ENCODE results near the gene SPC24. TPM values are rescaled to one million over a fixed set of nuclear protein-coding genes. Genes with fewer than 3 reads are reported as not detected.
A peak's percentile ranks its signal among the peaks of the same experiment; 100 is the strongest.
"Not testable (repeated sequence)": the region's sequence is repeated elsewhere in the genome, so short reads cannot be mapped to it uniquely, and the experiment has no call there.

SPC24 gene
- total and polyA plus RNA-seq, 9 donors, result 10.8 to 18.7 (median 15.1) TPM

DNA sequence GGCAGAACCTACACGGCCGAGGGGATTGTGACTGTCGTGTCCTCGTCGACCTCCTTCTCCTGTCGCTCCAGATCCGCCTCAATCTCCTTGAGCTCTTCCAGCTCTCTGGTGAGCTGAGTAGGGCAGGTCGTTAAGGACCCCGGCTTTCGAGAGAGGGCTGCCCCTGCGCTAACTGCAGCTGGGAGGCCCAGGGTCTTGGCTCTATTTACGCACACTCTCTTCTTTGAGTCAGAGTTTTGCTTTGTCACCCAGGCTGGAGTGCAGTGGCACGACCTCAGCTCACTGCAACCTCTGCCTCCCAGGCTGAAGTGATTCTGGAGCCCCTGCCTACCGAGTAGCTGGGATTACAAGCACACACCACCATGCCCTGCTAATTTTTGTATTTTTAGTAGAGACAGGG, 7.6 kb downstream of the SPC24 start:
- H3K27ac ChIP-seq (ENCODE audit: low read length), result no peak overlapping the region
- no peaks in the 10 kb centered on the region for H3K27me3 ChIP-seq (ENCODE audit: control insufficient read depth, insufficient read depth, low read length)
- H3K4me1 ChIP-seq (ENCODE audit: control insufficient read depth, insufficient read depth, low read length), result peaks cover 41% of the 10 kb centered on the region
- 86% methylated on average over 13 of the region's 14 CpGs for WGBS (ENCODE audit: insufficient coverage)
- no peak overlapping the region for H3K4me3 ChIP-seq (ENCODE audit: low read length)
- H3K9me3 ChIP-seq (replicated peaks; ENCODE audit: control insufficient read depth, low read depth, low read length), result no peaks in the 10 kb centered on the region
- H3K36me3 ChIP-seq (ENCODE audit: control insufficient read depth, insufficient read depth, low read length), result peaks cover 24% of the 10 kb centered on the region
- DNase-seq, result peak; percentile 2

DNA sequence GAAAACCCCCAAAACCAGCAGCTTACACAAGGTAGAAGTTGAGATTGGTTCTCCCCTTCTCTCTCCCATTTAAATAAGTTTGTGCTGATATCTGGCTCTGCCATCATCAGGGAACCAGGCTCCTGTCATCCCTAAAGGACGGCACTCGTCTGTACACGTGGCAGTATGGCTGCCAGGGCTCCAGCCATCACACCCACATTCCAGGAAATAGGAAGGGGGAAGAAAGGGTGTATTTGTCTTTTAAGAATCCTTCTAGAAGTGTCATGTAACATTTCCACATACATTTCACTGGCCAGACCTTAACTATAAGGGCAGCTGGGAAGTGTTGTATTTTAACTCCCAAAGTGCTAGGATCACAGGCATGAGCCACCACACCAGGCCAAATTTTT, 10.1 kb downstream of the SPC24 start:
- no CpG with 5 or more reads among the region's 3 CpGs for WGBS (ENCODE audit: insufficient coverage)
- Histone ChIP-seq H3K9me3 (replicated peaks; ENCODE audit: control insufficient read depth, low read depth, low read length) (no peaks in the 10 kb centered on the region), H3K27me3 (ENCODE audit: control insufficient read depth, insufficient read depth, low read length) (no peaks in the 10 kb centered on the region), H3K4me3 (ENCODE audit: low read length) (no peak overlapping the region), H3K4me1 (ENCODE audit: control insufficient read depth, insufficient read depth, low read length) (peaks cover 44% of the 10 kb centered on the region), H3K27ac (ENCODE audit: low read length) (peak overlapping the region; percentile 43), H3K36me3 (ENCODE audit: control insufficient read depth, insufficient read depth, low read length) (peaks cover 20% of the 10 kb centered on the region)
- no peak for DNase-seq

- 15% methylated on average over 14 of the region's 22 CpGs for WGBS (ENCODE audit: insufficient coverage)
- H3K4me1 ChIP-seq (ENCODE audit: control insufficient read depth, insufficient read depth, low read length), result peaks cover 63% of the 10 kb centered on the region
Observed at GRCh38 chr19:11142528-11143171, 12.9 kb downstream of the SPC24 start.

DNA sequence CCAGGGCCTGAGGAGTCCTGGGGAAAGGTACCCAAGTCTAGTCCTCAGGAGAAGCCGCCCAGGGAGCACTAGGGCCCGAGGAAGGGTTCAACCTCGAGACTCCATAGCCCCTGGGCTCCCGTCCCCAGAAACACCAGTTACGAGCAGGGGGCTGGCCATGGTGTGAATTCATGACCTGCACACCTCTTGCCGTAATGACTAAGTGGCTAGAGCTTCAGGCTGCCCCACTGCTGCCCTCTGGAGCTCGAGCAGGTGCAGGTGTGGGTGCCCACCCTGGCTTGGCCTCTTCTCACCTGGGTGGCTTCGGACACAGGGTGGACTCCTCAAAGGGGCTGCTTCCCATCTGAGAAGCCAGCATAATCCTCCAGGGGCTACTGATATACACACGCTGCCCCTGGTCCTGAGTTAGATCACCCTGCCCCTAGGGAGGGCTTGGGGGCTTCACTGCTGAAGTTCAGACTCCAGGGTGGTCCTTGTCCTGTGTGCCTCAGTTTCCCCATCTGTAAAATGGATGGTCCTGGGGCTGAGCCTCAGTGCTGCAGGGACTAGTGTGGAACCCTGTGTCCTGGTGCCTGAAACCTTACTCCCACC, 13.6 kb downstream of the SPC24 start:
- no peak for DNase-seq
- Histone ChIP-seq H3K4me3 (ENCODE audit: low read length) (no peak overlapping the region), H3K36me3 (ENCODE audit: control insufficient read depth, insufficient read depth, low read length) (peaks cover 10% of the 10 kb centered on the region), H3K27ac (ENCODE audit: low read length) (peak overlapping the region; percentile 99), H3K9me3 (replicated peaks; ENCODE audit: control insufficient read depth, low read depth, low read length) (no peaks in the 10 kb centered on the region), H3K4me1 (ENCODE audit: control insufficient read depth, insufficient read depth, low read length) (peaks cover 69% of the 10 kb centered on the region), H3K27me3 (ENCODE audit: control insufficient read depth, insufficient read depth, low read length) (no peaks in the 10 kb centered on the region)
- 40% methylated on average over 9 of the region's 9 CpGs for WGBS (ENCODE audit: insufficient coverage)

More at GRCh38 chr19:11142528-11143171, 12.9 kb downstream of the SPC24 start:
- Histone ChIP-seq H3K27me3 (ENCODE audit: control insufficient read depth, insufficient read depth, low read length) (no peaks in the 10 kb centered on the region), H3K27ac (ENCODE audit: low read length) (peak overlapping the region; percentile 99), H3K9me3 (replicated peaks; ENCODE audit: control insufficient read depth, low read depth, low read length) (no peaks in the 10 kb centered on the region), H3K4me3 (ENCODE audit: low read length) (peak overlapping the region; percentile 24), H3K36me3 (ENCODE audit: control insufficient read depth, insufficient read depth, low read length) (peaks cover 12% of the 10 kb centered on the region)
- DNase-seq, result peak; percentile 95

GRCh38 chr19:11140896-11141295, 14.7 kb downstream of the SPC24 start:
- peaks cover 7% of the 10 kb centered on the region for H3K36me3 ChIP-seq (ENCODE audit: control insufficient read depth, insufficient read depth, low read length)
- H3K27me3 ChIP-seq (ENCODE audit: control insufficient read depth, insufficient read depth, low read length), result no peaks in the 10 kb centered on the region
- no peak overlapping the region for H3K27ac ChIP-seq (ENCODE audit: low read length)
- H3K4me3 ChIP-seq (ENCODE audit: low read length), result no peak overlapping the region
- peaks cover 69% of the 10 kb centered on the region for H3K4me1 ChIP-seq (ENCODE audit: control insufficient read depth, insufficient read depth, low read length)
- 90% methylated on average over 2 of the region's 9 CpGs for WGBS (ENCODE audit: insufficient coverage)
- no peak for DNase-seq
- no peaks in the 10 kb centered on the region for H3K9me3 ChIP-seq (replicated peaks; ENCODE audit: control insufficient read depth, low read depth, low read length)

- Histone ChIP-seq H3K27ac (ENCODE audit: low read length) (peak overlapping the region; percentile 96), H3K4me1 (ENCODE audit: control insufficient read depth, insufficient read depth, low read length) (peaks cover 66% of the 10 kb centered on the region)
- H3K36me3 ChIP-seq (ENCODE audit: control insufficient read depth, insufficient read depth, low read length); H3K27me3 ChIP-seq (ENCODE audit: control insufficient read depth, insufficient read depth, low read length); H3K4me3 ChIP-seq (ENCODE audit: low read length); H3K9me3 ChIP-seq (replicated peaks; ENCODE audit: control insufficient read depth, low read depth, low read length); DNase-seq: not testable (repeated sequence)
- WGBS (ENCODE audit: insufficient coverage), result 74% methylated on average over 6 of the region's 10 CpGs
Observed at GRCh38 chr19:11140023-11140538, 15.5 kb downstream of the SPC24 start.

DNA sequence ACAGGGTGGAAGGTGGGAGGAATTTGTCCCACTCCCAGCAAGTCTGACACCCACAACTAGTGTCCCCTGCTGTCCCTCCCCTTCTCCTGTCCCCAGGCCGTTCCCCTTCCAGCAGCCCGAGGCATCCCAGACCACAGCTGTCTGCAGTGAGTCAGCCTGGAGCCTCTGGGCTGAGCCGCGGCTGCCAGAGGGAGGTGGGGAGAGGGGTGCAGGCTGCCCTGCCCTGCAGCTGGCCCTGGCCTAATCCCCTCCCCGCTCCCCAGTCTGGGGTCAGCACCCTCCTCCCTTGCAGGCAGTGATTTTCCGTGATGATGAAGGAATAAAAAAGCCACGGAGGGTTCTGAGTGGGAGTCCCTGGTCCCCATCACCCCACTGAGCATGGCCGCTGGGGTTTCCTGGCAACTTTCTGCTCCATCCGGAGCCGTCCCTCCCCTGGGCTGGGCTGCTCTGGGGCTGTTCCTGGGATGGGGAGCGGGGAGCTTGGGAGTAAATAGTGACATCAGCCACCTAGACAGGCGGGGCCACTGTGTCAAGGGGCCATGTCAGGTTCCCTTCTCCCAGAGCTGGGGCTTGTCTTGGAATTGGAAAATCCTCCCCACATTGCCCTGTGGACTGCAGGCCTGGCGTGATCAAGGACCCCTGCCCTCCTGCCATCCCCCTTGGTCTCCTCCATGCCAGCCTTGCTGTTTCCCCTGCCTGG, 16.8 kb downstream of the SPC24 start:
- peak overlapping the region; percentile 96 for H3K27ac ChIP-seq (ENCODE audit: low read length)
- peaks cover 54% of the 10 kb centered on the region for H3K4me1 ChIP-seq (ENCODE audit: control insufficient read depth, insufficient read depth, low read length)
- H3K27me3 ChIP-seq (ENCODE audit: control insufficient read depth, insufficient read depth, low read length), result no peaks in the 10 kb centered on the region
- 44% methylated on average over 2 of the region's 13 CpGs for WGBS (ENCODE audit: insufficient coverage)
- no peaks in the 10 kb centered on the region for H3K9me3 ChIP-seq (replicated peaks; ENCODE audit: control insufficient read depth, low read depth, low read length)
- H3K36me3 ChIP-seq (ENCODE audit: control insufficient read depth, insufficient read depth, low read length), result no peaks in the 10 kb centered on the region
- DNase-seq, result peak; percentile 94
- no peak overlapping the region for H3K4me3 ChIP-seq (ENCODE audit: low read length)

GRCh38 chr19:11137542-11138384, 17.8 kb downstream of the SPC24 start:
- Histone ChIP-seq H3K36me3 (ENCODE audit: control insufficient read depth, insufficient read depth, low read length) (peaks cover 3% of the 10 kb centered on the region), H3K27ac (ENCODE audit: low read length) (peak overlapping the region; percentile 96), H3K9me3 (replicated peaks; ENCODE audit: control insufficient read depth, low read depth, low read length) (no peaks in the 10 kb centered on the region), H3K4me3 (ENCODE audit: low read length) (peak overlapping the region; percentile 33), H3K4me1 (ENCODE audit: control insufficient read depth, insufficient read depth, low read length) (peaks cover 44% of the 10 kb centered on the region), H3K27me3 (ENCODE audit: control insufficient read depth, insufficient read depth, low read length) (no peaks in the 10 kb centered on the region)
- 0% methylated on average over 22 of the region's 28 CpGs for WGBS (ENCODE audit: insufficient coverage)
- peak; percentile 96 for DNase-seq

GRCh38 chr19:11136400-11137101, 19.0 kb downstream of the SPC24 start:
- H3K4me3 ChIP-seq (ENCODE audit: low read length), result no peak overlapping the region
- peaks cover 32% of the 10 kb centered on the region for H3K4me1 ChIP-seq (ENCODE audit: control insufficient read depth, insufficient read depth, low read length)
- H3K27me3 ChIP-seq (ENCODE audit: control insufficient read depth, insufficient read depth, low read length), result no peaks in the 10 kb centered on the region
- DNase-seq, result no peak
- H3K9me3 ChIP-seq (replicated peaks; ENCODE audit: control insufficient read depth, low read depth, low read length), result no peaks in the 10 kb centered on the region
- H3K36me3 ChIP-seq (ENCODE audit: control insufficient read depth, insufficient read depth, low read length), result peaks cover 12% of the 10 kb centered on the region
- no peak overlapping the region for H3K27ac ChIP-seq (ENCODE audit: low read length)
- 58% methylated on average over 7 of the region's 14 CpGs for WGBS (ENCODE audit: insufficient coverage)

Data from muscle of leg (tissue), 11 donors.